Adrenal gland (tissue), 5 donors: ENCODE measurements around the gene NREP.

Source experiments
- POLR2A ChIP-seq, 2 donors: fragments of 450-650 bp; IDR thresholded peaks; one replicate each; pipeline ENCODE4 v1.6.1; 2017; ENCODE audit warnings: antibody characterized with exemption in 2 of 2, mild to moderate bottlenecking in 2 of 2, moderate library complexity in 1 of 2
- TF ChIP-seq, protein P1 (sequence below), 6 experiments: fragments of 450-650 bp in 4 of 6; fragments of 200-600 bp in 2 of 6; sonication (generic) in 1 of 6; IDR thresholded peaks; 1 replicate in 5 of 6; 2 replicates in 1 of 6; pipeline versions ENCODE4 v1.5.1 to v1.8.0; 2016 to 2021; ENCODE audit warnings: antibody characterized with exemption in 6 of 6, mild to moderate bottlenecking in 2 of 6, moderate library complexity in 1 of 6
- donor health status: DM: no; HTN: no; CAD: no.

DNA sequence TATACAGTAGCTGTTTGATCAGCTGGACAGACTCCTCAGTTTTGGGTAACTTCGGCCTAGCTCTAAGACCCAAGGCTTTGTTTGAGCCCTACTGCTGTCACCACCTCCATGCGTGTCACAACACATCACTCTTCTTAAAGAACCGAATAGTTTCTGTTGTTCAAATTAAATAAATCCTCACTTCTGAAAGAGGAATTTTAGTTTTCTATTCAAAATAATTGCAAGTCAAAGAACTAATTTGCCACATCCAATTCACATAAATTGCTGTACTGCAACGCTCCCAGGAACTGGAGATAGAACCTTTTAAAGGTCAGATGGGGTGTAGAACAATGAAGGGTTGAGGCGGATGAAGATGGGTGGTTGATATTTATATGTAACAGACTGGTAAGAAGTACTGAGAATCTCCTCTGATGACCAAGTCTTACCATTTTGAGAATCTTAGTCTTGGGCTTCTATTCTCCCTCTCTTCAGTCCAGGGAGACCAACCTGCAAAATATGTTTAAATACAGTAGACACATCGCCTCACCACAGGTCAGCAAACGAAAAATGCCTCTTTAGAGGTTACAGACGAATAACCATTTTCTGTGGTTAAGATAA is 1.6 kb downstream of the NREP start:
- no peak for TF ChIP-seq POLR2A (IDR thresholded peaks at IDR 0.05)
- TF ChIP-seq, protein P1, sequence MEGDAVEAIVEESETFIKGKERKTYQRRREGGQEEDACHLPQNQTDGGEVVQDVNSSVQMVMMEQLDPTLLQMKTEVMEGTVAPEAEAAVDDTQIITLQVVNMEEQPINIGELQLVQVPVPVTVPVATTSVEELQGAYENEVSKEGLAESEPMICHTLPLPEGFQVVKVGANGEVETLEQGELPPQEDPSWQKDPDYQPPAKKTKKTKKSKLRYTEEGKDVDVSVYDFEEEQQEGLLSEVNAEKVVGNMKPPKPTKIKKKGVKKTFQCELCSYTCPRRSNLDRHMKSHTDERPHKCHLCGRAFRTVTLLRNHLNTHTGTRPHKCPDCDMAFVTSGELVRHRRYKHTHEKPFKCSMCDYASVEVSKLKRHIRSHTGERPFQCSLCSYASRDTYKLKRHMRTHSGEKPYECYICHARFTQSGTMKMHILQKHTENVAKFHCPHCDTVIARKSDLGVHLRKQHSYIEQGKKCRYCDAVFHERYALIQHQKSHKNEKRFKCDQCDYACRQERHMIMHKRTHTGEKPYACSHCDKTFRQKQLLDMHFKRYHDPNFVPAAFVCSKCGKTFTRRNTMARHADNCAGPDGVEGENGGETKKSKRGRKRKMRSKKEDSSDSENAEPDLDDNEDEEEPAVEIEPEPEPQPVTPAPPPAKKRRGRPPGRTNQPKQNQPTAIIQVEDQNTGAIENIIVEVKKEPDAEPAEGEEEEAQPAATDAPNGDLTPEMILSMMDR (IDR thresholded peaks at IDR 0.05) = no peak
